H1 (cell line): ENCODE results near the gene CEL. TPM values are rescaled to one million over a fixed set of nuclear protein-coding genes. Genes with fewer than 3 reads are reported as not detected.

Experiments used
- CTCF ChIA-PET: fragments of 300-600 bp; sonication (Branson Sonifier 250); formaldehyde crosslinking; loops from one replicate; lab custom pipeline; 2021; ENCODE audit not compliant: partially characterized antibody; lab: Charles Lee
- POLR2A ChIA-PET: fragments of 300-600 bp; sonication (Branson Sonifier 250); formaldehyde crosslinking; loops from one replicate; lab custom pipeline; 2021; ENCODE audit warnings: inconsistent platforms; ENCODE audit not compliant: partially characterized antibody; lab: Charles Lee
- DNase-seq, 2 experiments: peaks; one replicate each; pipeline versions ENCODE4 v3.0.0 to v3.0.0-alpha.2; 2010 to 2022; ENCODE audit warnings: low spot score in 2 of 2, low read depth in 1 of 2, mixed read lengths in 1 of 2
- FAIRE-seq: peaks from 2 replicates; lab custom pipeline; 2011; peaks lifted over from hg19 to GRCh38; lab: Jason Lieb, UNC
- H2AFZ ChIP-seq: 2 replicates; pipeline ENCODE4 v1.8.1; 2012; ENCODE audit warnings: low read length, inconsistent platforms
- H2AK5ac ChIP-seq: 2 replicates; pipeline ENCODE4 v1.6.1; 2013; ENCODE audit warnings: low read depth, low read length
- H2BK120ac ChIP-seq: replicated peaks from 2 replicates; pipeline ENCODE3; 2013; ENCODE audit warnings: low read depth, low read length, inconsistent platforms
- H2BK12ac ChIP-seq: 2 replicates; pipeline ENCODE4 v1.6.1; 2013; ENCODE audit warnings: low read depth, low read length
- H2BK15ac ChIP-seq: 2 replicates; pipeline ENCODE4 v1.6.1; 2013; ENCODE audit warnings: low read length
- H2BK20ac ChIP-seq: 2 replicates; pipeline ENCODE4 v1.6.1; 2013; ENCODE audit warnings: low read length
- H2BK5ac ChIP-seq: 2 replicates; pipeline ENCODE4 v1.6.1; 2013; ENCODE audit warnings: low read depth, low read length
- H3K14ac ChIP-seq: 2 replicates; pipeline ENCODE4 v1.6.1; 2013; ENCODE audit warnings: inconsistent platforms; ENCODE audit not compliant: insufficient read length
- H3K18ac ChIP-seq: 2 replicates; pipeline ENCODE4 v1.6.1; 2013; ENCODE audit warnings: low read length; ENCODE audit errors: extremely low read depth
- H3K23ac ChIP-seq: 2 replicates; pipeline ENCODE4 v1.6.1; 2013; ENCODE audit warnings: inconsistent platforms; ENCODE audit not compliant: insufficient read length
- H3K23me2 ChIP-seq: 2 replicates; pipeline ENCODE4 v1.6.1; 2013; ENCODE audit warnings: low read depth, low read length
- H3K27ac ChIP-seq: 2 replicates; pipeline ENCODE4 v1.6.1; 2011; ENCODE audit warnings: low read depth, low read length, inconsistent platforms
- H3K27me3 ChIP-seq, 4 experiments: replicated peaks in 1 of 4; 1 replicate in 1 of 4; 2 replicates in 3 of 4; pipeline versions ENCODE4 v1.6.1 to v1.8.1; 2011 to 2013; ENCODE audit warnings: low read length in 3 of 4, mild to moderate bottlenecking in 3 of 4, inconsistent platforms in 2 of 4, mixed read lengths in 2 of 4, moderate library complexity in 1 of 4; ENCODE audit not compliant: control insufficient read depth in 3 of 4, insufficient read depth in 3 of 4; ENCODE audit errors: extremely low read depth in 1 of 4
- H3K36me3 ChIP-seq, 4 experiments: 2 replicates each; pipeline versions ENCODE4 v1.6.1 to v1.8.1; 2011 to 2013; ENCODE audit warnings: mild to moderate bottlenecking in 4 of 4, low read length in 3 of 4, moderate library complexity in 2 of 4, control low read depth in 1 of 4, inconsistent platforms in 1 of 4; ENCODE audit not compliant: insufficient read depth in 4 of 4, control insufficient read depth in 2 of 4
- H3K4ac ChIP-seq: replicated peaks from 2 replicates; pipeline ENCODE3; 2013; ENCODE audit warnings: low read length, low read depth, mixed read lengths, inconsistent platforms; ENCODE audit not compliant: insufficient read length
- H3K4me1 ChIP-seq, 4 experiments: replicated peaks in 1 of 4; 1 replicate in 1 of 4; 2 replicates in 3 of 4; pipeline versions ENCODE4 v1.6.1 to v1.8.1; 2011 to 2013; ENCODE audit warnings: low read length in 3 of 4, inconsistent platforms in 2 of 4, mixed read lengths in 1 of 4; ENCODE audit not compliant: insufficient read depth in 4 of 4, control insufficient read depth in 3 of 4
- H3K4me2 ChIP-seq, 2 experiments: 2 replicates each; pipeline versions ENCODE4 v1.6.1 to v1.8.1; 2011 to 2013; ENCODE audit warnings: low read depth in 2 of 2, low read length in 2 of 2, control low read depth in 1 of 2, inconsistent platforms in 1 of 2, mild to moderate bottlenecking in 1 of 2; ENCODE audit not compliant: insufficient read depth in 1 of 2
- H3K4me3 ChIP-seq, 4 experiments: fragments of 200-600, 300-600 bp in 1 of 4; sonication (generic), shearing (Covaris generic), sonication (Bioruptor Twin) in 1 of 4; 2 replicates each; pipeline versions ENCODE4 v1.5.1 to v1.8.1; 2011 to 2016; ENCODE audit warnings: low read length in 4 of 4, low read depth in 3 of 4, control low read depth in 2 of 4, inconsistent platforms in 2 of 4, mild to moderate bottlenecking in 2 of 4, mixed read lengths in 1 of 4, moderate library complexity in 1 of 4; ENCODE audit not compliant: insufficient read depth in 2 of 4; ENCODE audit errors: extremely low read depth in 1 of 4
- H3K56ac ChIP-seq: replicated peaks from 2 replicates; pipeline ENCODE3; 2013; ENCODE audit warnings: low read depth, mild to moderate bottlenecking, mixed read lengths, low read length, inconsistent platforms; ENCODE audit not compliant: insufficient read length
- H3K79me1 ChIP-seq: 2 replicates; pipeline ENCODE4 v1.6.1; 2013; ENCODE audit warnings: low read depth, low read length, control low read depth
- H3K79me2 ChIP-seq, 2 experiments: 2 replicates each; pipeline versions ENCODE4 v1.6.1 to v1.8.1; 2012 to 2013; ENCODE audit warnings: low read length in 2 of 2, mild to moderate bottlenecking in 2 of 2, inconsistent platforms in 1 of 2; ENCODE audit not compliant: insufficient read depth in 2 of 2, control insufficient read depth in 1 of 2
- H3K9ac ChIP-seq, 4 experiments: replicated peaks in 1 of 4; 1 replicate in 1 of 4; 2 replicates in 3 of 4; pipeline versions ENCODE4 v1.6.1 to v1.8.1; 2011 to 2013; ENCODE audit warnings: low read depth in 3 of 4, low read length in 3 of 4, control low read depth in 2 of 4, mild to moderate bottlenecking in 2 of 4, moderate library complexity in 2 of 4, inconsistent platforms in 1 of 4; ENCODE audit errors: extremely low read depth in 1 of 4
- H3K9me3 ChIP-seq, 2 experiments: 2 replicates each; pipeline versions ENCODE4 v1.6.1 to v1.8.1; 2012 to 2013; ENCODE audit warnings: mild to moderate bottlenecking in 2 of 2, moderate library complexity in 2 of 2, control low read depth in 1 of 2, inconsistent platforms in 1 of 2, low read depth in 1 of 2, low read length in 1 of 2, mixed read lengths in 1 of 2; ENCODE audit not compliant: insufficient read depth in 2 of 2
- H4K20me1 ChIP-seq, 2 experiments: replicated peaks in 1 of 2; 2 replicates each; pipeline versions ENCODE3 to v1.8.1; 2011 to 2013; ENCODE audit warnings: inconsistent platforms in 2 of 2, low read length in 2 of 2, mild to moderate bottlenecking in 1 of 2; ENCODE audit not compliant: insufficient read depth in 2 of 2, control insufficient read depth in 1 of 2
- H4K5ac ChIP-seq: 2 replicates; pipeline ENCODE4 v1.6.1; 2013; ENCODE audit warnings: low read length, low read depth, mixed read lengths, inconsistent platforms; ENCODE audit not compliant: insufficient read length
- H4K8ac ChIP-seq: 2 replicates; pipeline ENCODE4 v1.8.0; 2013; ENCODE audit warnings: mild to moderate bottlenecking, moderate library complexity, low read length, inconsistent platforms; ENCODE audit not compliant: insufficient read depth; ENCODE audit errors: extremely low read depth
- H4K91ac ChIP-seq: replicated peaks from 2 replicates; pipeline ENCODE3; 2013; ENCODE audit warnings: low read length, mixed read lengths, inconsistent platforms; ENCODE audit not compliant: insufficient read length
- ASH2L ChIP-seq: fragments of 200-600, 300-600 bp; sonication (generic); IDR thresholded peaks from one replicate; pipeline ENCODE4 v1.7.1; 2017; ENCODE audit warnings: low read length
- CBX5 ChIP-seq: fragments of 300-800, 300-1000 bp; sonication (generic); IDR thresholded peaks from 2 replicates; pipeline ENCODE4 v1.7.1; 2016; ENCODE audit warnings: antibody characterized with exemption, low read length, low read depth
- CBX8 ChIP-seq: fragments of 300-800, 300-1000 bp; sonication (generic); IDR thresholded peaks from 2 replicates; pipeline ENCODE4 v1.7.1; 2016; ENCODE audit warnings: low read depth, low read length, borderline replicate concordance
- CEBPB ChIP-seq: IDR thresholded peaks from 2 replicates; pipeline ENCODE4 v1.6.1; 2012; ENCODE audit warnings: low read depth, low read length
- GABPA ChIP-seq: IDR thresholded peaks from 2 replicates; pipeline ENCODE4 v1.6.1; 2011; ENCODE audit warnings: mild to moderate bottlenecking, low read length, moderate library complexity, borderline replicate concordance; ENCODE audit not compliant: insufficient read depth
- GTF2F1 ChIP-seq: IDR thresholded peaks from 2 replicates; pipeline ENCODE4 v1.6.1; 2012; ENCODE audit warnings: low read depth, low read length, improper control_type of control experiment, borderline replicate concordance
- HDAC2 ChIP-seq, 2 experiments: fragments of 300-600 bp in 1 of 2; sonication (generic) in 1 of 2; IDR thresholded peaks; 2 replicates each; pipeline ENCODE4 v1.6.1; 2011 to 2012; ENCODE audit warnings: low read depth in 2 of 2, low read length in 2 of 2, mild to moderate bottlenecking in 2 of 2, moderate library complexity in 2 of 2, borderline replicate concordance in 1 of 2, inconsistent platforms in 1 of 2
- JUND ChIP-seq: IDR thresholded peaks from 2 replicates; pipeline ENCODE4 v1.6.1; 2011; ENCODE audit warnings: mild to moderate bottlenecking, improper control_type of control experiment, low read length
- NANOG ChIP-seq: IDR thresholded peaks from 2 replicates; pipeline ENCODE4 v1.6.1; 2011; ENCODE audit warnings: low read length, low read depth, mild to moderate bottlenecking, inconsistent platforms; ENCODE audit not compliant: insufficient read depth, poor library complexity, severe bottlenecking
- POLR2AphosphoS5 ChIP-seq: IDR thresholded peaks from 2 replicates; pipeline ENCODE4 v1.6.1; 2011; ENCODE audit warnings: low read depth, low read length
- RXRA ChIP-seq: IDR thresholded peaks from 2 replicates; pipeline ENCODE4 v1.6.1; 2011; ENCODE audit warnings: low read depth, mild to moderate bottlenecking, low read length, moderate library complexity; ENCODE audit not compliant: insufficient read depth
- SIX5 ChIP-seq: IDR thresholded peaks from 2 replicates; pipeline ENCODE4 v1.6.1; 2011; ENCODE audit warnings: mild to moderate bottlenecking, low read depth, low read length
- SP1 ChIP-seq: IDR thresholded peaks from 2 replicates; pipeline ENCODE4 v1.6.1; 2011; ENCODE audit warnings: low read depth, low read length
- TAF7 ChIP-seq: optimal IDR thresholded peaks from 2 replicates; pipeline ENCODE3; 2011; ENCODE audit warnings: low read depth, mild to moderate bottlenecking, inconsistent platforms, low read length, moderate library complexity, borderline replicate concordance
- TBP ChIP-seq: IDR thresholded peaks from 2 replicates; pipeline ENCODE4 v1.6.1; 2011; ENCODE audit warnings: low read depth, low read length, improper control_type of control experiment
- WGBS, 2 experiments: shearing (Covaris generic) in 1 of 2; methylation state at CpG; one replicate each; pipeline versions ENCODE4 v1.1.6 to v1.1.7; 2013 to 2015; ENCODE audit warnings: low lambda C conversion rate in 2 of 2, mixed read lengths in 2 of 2, inconsistent platforms in 1 of 2, low coverage in 1 of 2, missing lambda C conversion rate in 1 of 2; ENCODE audit not compliant: insufficient replicate concordance in 2 of 2, insufficient coverage in 1 of 2, insufficient read length in 1 of 2; ENCODE audit errors: extremely low coverage in 1 of 2, missing lambda C conversion rate in 1 of 2; 5-methylcytosine and 5-hydroxymethylcytosine counted together
- polyA plus RNA-seq, 7 experiments: library from polyadenylated mRNA; depleted of rRNA in 3 of 7; stranded (reverse) in 5 of 7; unstranded in 2 of 7; fragments of >200 nt in 5 of 7; fragments of 200-250 nt in 2 of 7; gene quantifications; 1 replicate in 5 of 7; 2 replicates in 1 of 7; 4 replicates in 1 of 7; pipeline versions ENCODE4 v1.2.1 to v1.2.3, GENCODE V29; 2011 to 2013; ENCODE audit warnings: missing spikeins in 2 of 7, mixed read lengths in 2 of 7
- total RNA-seq: library from RNA; stranded (reverse); fragmentation: NEBNext Ultra II Directional; extraction: Animal tissue kit (Norgen Biotek cat#: 25700); gene quantifications from 2 replicates; pipeline ENCODE4 v1.2.1, GENCODE V29; 2021

CEL gene
- total and polyA plus RNA-seq, 2 of the 8 experiments (the other 6 are each of a cell fraction or from before 2014, with no cell fraction given) = 1.8 to 3.4 TPM

DNA sequence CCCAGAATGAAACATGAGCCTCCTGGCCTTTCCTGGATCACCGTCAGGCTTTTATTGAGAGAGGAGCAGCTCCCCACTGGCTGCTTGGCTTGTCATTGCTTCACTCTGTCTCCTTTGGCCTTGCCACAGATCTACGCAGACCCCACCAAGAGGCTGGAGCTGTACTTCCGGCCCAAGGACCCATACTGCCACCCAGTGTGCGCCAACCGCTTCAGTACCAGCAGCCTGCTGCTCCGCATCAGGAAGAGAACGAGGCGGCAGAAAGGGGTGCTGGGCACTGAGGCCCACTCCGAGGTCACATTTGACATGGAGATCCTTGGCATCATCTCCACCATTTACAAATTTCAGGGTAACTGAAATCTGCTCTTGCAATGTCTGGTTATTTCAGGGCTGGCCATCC, 19.8 kb upstream of the CEL start:
- POLR2A ChIA-PET = interaction anchor here (1.1 to 1.6 kb wide), 2 partner anchors 11 to 18 kb away, joined by 4 read pairs; partner anchors contain the start of gene GTF3C5
- Histone ChIP-seq H3K23me2 (no peaks in the 10 kb centered on the region), H2BK120ac (no peak overlapping the region), H3K23ac (no peak overlapping the region), H2AFZ (no peak overlapping the region), H2BK20ac (no peak overlapping the region), H3K79me1 (peaks cover 8% of the 10 kb centered on the region), H3K18ac (no peak overlapping the region), H3K9ac (no peak overlapping the region), H4K91ac (no peak overlapping the region), H3K4me2 (no peak overlapping the region), H3K27me3 (no peaks in the 10 kb centered on the region), H3K79me2 (peaks cover 2 to 35% of the 10 kb centered on the region in 2 experiments; a peak in 2 of 4 replicates), H2BK12ac (no peak overlapping the region), H3K36me3 (peaks cover 17 to 37% (median 30%) of the 10 kb centered on the region in 4 experiments), H4K8ac (no peak overlapping the region), H2AK5ac (no peak overlapping the region), H2BK5ac (no peak overlapping the region), H3K56ac (no peak overlapping the region), H3K4ac (no peak overlapping the region), H4K5ac (no peak overlapping the region), H2BK15ac (no peak overlapping the region), H3K27ac (no peak overlapping the region), H4K20me1 (peaks cover 11 to 28% of the 10 kb centered on the region in 2 experiments), H3K4me1 (no peaks in the 10 kb centered on the region), H3K9me3 (no peaks in the 10 kb centered on the region), H3K14ac (no peak overlapping the region), H3K4me3 (no peak overlapping the region)
- 96% methylated on average over 8 of the region's 9 CpGs; no CpG with 5 or more reads in 1 of the 2 experiments for WGBS, 2 experiments
- no peak for DNase-seq
- no peak for FAIRE-seq
- CTCF ChIA-PET = interaction anchor here (0.6 to 4.6 kb wide), 7 partner anchors 10 to 105 kb away, joined by 3 to 23 read pairs (median 7); partner anchors contain the start of genes GFI1B and GTF3C5
- TF ChIP-seq TAF7 (no peak), RXRA (no peak), POLR2AphosphoS5 (no peak), NANOG (no peak), CBX5 (no peak), TBP (no peak), HDAC2 (IDR thresholded peaks at IDR 0.05; ENCODE audit: borderline replicate concordance in 1 of 2, low read depth in 2 of 2, low read length in 2 of 2) (no peak), JUND (no peak), CBX8 (no peak), SIX5 (no peak), GTF2F1 (no peak), ASH2L (no peak), CEBPB (no peak), SP1 (no peak), GABPA (no peak)
